HG02981 (cell line): ENCODE results near the gene IRGQ.
"Not testable (repeated sequence)": the region's sequence is repeated elsewhere in the genome, so short reads cannot be mapped to it uniquely, and the experiment has no call there.

Experiments
- ATAC-seq: cut with Tn5 transposase; IDR thresholded peaks from one replicate; pipeline ENCODE4 v1.9.1; 2021; ENCODE audit warnings: mild to moderate bottlenecking, moderate library complexity; ENCODE audit not compliant: unreplicated experiment

The IRGQ gene

DNA sequence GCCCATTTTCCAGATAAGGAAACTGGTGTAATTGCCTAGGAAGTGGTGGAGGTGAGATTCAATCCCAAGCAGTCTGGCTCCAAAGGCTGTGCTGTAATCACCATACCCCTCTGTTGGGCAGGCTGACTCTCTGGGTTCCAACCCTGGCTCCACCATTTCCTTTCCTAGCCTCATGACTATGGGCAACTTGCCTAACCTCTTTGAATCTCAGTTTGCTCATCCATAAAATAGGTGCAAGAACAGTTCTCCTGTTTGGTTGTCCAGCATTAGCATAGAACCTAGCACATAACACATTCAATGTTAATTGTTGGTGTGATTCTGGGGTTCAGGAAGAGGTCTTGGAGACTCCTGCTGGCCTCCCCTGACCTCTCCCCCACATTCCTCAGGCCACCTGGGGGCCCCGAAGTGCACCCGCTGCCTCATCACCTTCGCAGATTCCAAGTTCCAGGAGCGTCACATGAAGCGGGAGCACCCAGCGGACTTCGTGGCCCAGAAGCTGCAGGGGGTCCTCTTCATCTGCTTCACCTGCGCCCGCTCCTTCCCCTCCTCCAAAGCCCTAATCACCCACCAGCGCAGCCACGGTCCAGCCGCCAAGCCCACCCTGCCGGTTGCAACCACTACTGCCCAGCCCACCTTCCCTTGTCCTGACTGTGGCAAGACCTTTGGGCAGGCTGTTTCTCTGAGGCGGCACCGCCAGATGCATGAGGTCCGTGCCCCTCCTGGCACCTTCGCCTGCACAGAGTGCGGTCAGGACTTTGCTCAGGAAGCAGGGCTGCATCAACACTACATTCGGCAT lies 2.7 kb upstream of the IRGQ start:
- ATAC-seq, result no peak

DNA sequence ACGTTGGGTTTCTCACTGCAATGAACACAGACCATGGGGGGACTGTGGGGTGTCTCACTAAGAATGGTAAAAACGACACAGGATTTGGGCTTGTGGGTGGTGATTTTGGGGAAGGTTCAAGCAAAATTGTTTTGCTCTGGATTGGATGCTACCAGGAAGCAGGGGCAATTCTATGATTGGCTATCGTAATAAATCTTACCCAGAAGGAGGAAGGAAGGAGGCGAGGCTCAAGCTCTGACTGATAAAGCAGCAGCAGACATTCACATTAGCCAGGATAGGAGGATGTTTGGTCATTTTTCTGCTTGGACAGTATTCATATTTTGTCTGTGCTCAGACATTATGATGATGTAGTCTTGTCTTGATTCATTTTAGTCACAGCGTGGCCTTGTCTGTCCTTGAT lies 1.9 kb upstream of the IRGQ start:
- ATAC-seq, result no peak

DNA sequence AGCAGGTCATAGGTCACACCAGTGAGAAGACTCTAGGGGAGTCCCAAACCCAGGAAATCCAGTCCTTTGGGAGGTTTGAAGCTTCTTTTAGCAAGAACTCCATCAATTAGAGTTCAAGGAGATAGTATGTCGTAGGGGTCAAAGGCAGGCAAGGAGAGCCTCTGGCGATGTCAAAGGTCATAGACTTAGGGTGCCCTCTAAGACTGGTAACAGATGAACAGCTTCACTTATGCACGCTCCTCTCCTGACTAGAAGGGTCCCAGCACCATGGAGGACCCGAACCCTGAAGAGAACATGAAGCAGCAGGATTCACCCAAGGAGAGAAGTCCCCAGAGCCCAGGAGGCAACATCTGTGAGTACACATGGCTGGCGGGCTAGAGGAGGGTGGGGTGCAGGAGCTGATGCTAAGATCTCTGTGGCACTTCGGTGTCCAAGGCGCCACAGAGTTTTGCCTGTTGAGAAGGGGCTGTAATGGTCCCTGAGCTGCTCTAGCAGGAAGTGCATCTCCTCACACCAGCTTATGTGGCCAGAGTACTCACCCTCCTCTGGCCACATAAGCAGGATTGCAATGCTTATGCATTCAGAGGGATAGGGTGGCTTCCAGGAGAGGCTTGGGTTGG lies 1.0 kb upstream of the IRGQ start:
- no peak for ATAC-seq

DNA sequence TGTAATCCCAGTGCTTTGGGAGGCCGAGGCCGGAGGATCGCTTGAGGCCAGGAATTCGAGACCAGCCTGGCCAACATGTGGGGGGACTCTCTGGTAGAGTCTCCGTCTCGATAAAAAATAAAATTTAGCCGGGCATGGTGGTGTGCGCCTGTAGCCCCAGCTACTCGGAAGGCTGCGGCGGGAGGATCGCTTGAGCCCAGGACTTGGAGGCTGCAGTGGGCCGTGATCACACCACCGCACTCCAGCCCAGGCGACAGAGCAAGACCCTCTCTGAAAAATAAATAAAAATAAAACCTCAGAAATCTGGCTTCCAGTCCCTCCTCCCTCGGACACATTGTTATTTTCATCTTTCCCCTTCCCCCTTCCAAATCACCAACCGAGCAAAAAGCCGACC lies 332 bp downstream of the IRGQ start:
- peak; percentile 0 for ATAC-seq

DNA sequence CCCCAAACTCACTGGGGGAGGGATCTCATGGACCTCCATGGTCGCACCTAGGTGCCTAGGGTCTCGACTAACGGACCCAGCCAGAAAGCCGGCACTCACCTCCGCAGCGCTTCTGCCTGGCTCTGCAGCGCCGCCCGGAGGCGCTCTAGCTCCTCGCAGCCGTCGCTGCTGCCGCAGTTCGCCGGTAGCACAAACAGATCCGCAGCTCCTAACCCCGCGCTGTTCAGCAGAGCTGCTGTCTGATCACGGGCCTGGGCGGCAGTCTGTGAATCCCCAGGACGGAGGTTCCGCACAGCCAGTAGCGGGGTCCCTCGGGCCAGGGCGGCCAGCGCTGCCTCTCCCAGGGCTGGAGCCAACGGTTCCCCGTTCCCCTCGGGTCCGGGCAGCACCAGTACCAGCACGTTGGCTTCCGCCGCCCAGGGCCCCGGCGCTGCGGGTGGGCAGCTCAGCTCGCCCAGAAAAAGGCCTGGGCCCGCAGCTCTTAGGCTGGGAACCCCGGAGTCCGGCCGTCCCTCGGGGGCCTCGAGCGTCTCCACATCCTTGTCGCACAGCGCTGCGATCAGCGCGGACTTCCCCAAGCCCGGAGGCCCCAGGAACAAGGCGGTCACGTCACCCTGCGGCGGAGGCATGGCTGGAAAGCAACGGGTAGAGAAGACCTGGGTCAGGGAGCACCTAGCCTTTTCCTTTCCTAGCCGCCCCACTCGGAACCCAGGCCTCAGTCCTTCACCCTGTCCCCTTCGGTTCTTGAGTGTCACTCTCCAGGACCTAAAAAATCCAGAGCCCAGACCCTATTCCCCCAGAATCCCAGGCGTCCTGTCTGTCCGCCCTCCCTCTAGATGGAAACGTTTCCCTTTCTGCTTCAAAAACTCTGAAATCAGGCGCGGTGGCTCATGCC lies 977 bp downstream of the IRGQ start:
- no peak for ATAC-seq

DNA sequence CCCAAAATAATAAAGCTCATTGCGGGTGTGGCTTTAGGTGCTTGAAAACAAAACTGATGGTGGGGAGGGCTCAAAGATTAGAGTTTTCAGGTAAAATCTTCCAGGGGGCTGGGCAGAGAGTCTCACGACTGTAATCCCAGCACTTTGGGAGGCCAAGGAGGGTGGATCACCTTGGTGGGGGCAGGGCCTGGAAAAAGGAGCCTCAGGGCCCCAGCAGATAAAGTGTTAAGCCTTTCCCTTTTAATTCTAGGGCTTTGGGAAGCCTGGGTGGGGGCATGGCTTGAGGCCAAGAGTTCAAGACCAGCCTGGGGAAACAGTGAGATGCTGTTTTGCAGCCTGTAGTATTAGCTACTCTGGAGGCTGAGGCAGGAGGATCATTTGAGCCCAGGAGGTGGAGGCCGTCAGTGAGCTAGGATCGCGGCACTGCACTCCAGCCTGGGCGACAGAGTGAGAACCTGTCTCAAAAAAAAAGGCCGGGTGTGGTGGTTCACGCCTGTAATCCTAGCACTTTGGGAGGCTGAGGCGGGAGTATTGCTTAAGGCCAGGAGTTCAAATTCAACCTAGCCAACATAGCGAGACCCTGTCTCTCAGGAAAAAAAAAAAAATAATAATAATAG lies 1.7 kb downstream of the IRGQ start:
- ATAC-seq, result no peak

DNA sequence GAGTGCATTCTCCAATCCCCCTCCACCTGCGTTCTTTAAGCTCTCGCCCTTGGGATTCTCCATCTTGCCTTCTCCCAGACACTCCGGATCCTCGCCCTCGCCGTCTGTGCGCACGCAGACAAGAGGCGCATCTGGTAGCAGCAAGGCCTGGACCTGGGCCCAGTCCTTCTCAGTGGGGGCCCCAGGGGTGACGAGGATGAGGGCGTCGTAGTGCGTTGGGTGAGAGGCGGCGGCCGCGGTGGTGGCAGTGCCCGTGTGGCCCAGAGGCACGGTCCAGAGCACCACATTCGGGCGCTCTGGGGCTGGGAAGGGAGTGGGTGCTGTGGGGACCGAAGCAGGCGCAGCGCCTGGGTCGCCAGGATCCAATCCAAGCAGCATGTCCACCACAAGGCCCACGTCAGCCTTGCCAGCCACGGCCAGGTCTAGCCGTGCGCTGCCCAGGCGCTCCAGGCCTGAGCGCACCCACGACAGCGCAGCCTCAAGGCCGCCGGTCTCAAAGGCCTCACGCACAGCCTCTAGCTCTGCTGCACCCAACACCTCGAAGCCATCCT lies 3.1 kb downstream of the IRGQ start:
- no peak for ATAC-seq

DNA sequence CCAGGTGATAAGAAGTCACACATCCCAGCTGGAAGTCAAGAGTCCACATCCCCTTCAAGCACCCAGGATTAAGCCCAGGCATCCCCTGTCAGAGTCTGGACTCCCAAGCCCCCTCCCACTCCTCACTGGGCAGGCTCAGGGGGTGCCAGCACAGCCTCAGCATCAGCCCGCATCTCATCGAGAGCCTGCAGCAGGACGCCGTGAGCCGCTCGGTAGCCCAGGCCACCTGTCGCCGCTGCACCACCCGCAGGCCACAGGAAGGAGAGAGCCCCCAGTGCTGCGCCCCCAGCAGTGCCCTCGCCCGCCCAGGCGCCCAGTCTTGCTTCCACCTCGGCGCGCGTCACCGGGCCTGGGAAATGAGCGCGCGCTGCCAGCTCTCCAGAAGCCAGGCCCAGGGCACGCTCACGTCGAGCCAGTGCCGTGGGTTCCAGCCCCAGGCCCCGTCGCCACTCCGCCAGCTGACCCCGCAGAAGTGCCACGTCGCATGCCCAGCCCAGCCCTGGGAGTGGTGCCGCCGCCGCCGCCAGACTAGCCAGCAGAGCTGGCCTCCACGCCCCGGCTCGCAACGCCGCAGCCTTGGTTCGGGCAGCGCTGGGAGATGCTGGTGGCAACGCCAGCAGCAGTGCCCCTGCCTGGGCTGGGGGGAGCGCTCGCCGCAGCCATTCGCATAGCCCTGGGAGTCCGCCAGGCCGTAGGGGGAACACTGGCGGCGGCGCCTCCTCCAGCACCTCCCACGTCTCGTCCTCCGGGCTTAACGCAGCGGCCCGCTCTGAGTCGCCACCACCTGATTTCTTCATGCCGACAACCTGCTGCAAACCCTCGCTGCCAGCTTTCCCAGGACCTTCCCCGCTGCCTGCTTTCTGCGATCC lies 3.8 kb downstream of the IRGQ start:
- ATAC-seq, result no peak

DNA sequence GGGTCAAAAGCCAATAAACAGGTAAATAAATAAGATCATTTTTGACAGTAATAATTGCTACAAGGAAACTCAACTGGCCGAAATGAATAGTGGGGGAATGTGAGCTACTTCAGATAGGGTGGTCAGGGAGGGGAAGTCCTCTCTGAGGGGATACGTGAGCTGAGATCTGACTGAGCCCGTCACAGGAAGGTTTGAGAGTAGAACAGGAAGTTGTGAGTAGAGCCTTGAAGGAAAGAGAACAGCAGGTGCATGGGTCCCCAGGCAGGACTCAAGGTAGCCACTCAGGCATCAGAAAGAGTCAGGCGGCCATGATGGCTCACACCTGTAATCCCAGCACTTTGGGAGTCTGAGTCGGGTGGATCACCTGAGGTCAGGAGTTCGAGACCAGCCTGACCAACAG lies 6.3 kb downstream of the IRGQ start:
- no peak for ATAC-seq

DNA sequence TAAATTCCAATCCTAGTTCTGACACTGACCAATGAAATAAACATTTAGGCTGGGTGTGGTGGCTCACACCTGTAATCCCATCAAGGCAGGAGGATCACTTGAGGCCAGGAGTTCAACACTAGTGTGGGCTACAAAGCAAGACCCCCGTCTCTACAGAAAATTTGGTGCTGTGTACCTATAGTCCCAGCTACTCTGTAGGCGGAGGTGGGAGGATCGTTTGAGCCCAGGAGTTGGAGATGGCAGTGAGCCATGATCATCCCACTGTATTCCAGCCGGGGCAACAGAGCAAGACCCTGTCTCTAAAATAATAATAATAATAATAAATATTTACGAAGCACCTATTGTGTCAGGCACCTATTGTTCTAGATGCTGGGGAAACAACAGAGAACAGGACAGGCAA lies 6.7 kb downstream of the IRGQ start:
- ATAC-seq, result no peak

DNA sequence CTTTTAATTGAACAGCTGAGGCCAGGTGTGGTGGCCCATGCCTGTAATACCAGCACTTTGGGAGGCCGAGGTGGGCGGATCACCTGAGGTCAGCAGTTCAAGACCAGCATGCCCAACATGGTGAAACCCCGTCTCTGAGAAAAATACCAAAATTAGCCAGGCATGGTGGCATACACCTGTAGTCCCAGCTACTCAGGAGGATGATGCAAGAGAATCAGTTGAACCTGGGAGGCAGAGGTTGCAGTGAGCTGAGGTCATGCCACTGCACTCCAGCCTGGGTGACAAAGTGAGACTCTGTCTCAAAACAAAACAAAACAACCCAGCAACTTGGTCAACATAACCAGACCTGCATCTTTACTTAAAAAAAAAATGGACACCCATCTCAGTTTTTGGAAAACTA lies 8.9 kb downstream of the IRGQ start:
- ATAC-seq, result not testable (repeated sequence)

DNA sequence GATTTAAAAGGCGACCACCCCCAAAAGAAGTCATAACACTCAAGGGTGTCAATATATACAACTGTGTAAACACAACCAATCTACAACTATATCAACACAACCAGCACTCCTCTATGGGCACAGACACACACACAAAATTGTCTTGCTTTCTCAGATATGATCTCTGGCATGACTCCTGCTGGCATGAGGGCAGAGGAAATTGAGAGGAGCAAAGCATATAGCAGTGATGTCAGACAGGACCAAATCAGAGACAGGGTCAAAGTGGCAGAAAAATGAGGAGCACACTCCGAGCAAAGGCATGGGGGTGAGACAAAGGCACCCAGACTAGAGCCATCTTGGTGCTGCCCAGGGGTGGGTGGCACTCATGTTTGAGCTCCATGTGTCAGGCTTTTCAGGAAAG lies 9.6 kb downstream of the IRGQ start:
- no peak for ATAC-seq

DNA sequence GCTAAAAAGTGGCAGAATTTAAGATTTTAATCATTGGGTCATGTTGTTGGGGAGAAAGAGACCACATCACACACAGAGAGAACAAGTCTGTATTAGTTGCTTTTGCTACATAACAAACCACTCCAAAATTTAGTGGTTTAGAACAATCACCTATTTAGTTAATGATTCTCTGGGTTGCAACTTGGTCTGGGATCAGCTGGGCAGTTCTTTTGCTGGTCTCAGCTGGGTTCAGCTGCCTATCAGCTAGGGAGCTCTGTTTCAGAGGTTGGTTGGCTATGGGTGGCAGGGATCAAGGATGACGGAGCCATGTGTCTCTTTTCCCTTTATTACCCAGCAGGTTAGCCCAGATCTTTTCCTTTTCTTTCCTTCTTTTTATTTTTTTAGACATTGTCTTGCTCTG lies 11.4 kb downstream of the IRGQ start:
- no peak for ATAC-seq

DNA sequence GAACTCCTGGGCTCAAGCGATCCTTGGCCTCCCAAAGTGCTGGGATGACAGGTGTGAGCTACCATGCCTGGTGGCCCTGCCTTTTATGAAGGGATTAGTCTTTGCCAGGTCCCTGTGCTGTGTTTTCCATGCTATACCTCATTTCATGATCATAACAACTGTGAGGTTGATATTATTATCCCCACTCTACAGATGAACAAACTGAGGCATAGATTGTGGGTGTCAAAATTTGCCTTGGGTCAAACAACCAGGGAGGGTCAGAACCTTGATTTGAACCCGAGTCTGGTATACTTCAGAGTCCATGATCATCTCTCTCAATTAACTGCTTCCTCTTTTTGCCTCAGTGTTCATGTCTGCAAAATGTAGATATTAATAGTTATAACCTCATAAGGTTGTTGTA lies 13.4 kb downstream of the IRGQ start:
- ATAC-seq, result no peak

DNA sequence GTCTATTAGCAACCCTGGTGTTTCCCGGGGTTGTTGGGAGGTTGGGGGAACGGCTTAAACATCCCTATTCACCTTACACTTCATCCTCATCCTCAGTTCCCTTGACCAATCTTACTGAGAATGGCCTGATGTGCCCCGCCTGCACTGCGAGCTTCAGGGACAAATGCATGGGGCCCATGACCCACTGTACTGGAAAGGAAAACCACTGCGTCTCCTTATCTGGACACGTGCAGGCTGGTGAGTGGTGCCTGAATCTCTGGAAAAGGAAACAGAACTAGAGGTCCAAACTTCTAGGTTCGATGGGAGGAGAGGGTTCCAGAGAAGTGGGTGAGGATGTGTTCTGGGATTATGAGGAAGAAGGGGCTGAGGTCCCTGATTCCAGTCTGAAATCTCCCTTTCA lies 14.5 kb downstream of the IRGQ start:
- ATAC-seq, result no peak

DNA sequence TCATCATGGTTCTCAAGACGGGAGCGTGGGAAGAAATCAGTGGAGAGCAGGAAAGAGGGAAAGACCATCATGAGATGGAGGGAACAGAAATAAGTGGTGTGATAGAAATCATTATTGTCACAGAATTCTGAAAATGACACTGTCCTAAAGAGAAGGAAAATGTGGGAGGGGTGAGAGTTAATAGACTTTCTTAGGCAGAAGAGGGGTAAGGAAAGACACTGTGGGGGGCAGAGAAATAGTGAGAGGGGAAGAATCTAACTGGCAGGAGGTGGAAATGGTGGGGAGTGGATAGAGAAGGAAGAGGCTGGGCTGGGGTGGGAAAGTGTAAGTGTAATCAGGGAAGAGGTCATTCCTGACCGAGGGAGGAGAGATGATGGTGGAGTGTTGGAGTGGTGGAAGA lies 17.1 kb downstream of the IRGQ start:
- no peak for ATAC-seq

DNA sequence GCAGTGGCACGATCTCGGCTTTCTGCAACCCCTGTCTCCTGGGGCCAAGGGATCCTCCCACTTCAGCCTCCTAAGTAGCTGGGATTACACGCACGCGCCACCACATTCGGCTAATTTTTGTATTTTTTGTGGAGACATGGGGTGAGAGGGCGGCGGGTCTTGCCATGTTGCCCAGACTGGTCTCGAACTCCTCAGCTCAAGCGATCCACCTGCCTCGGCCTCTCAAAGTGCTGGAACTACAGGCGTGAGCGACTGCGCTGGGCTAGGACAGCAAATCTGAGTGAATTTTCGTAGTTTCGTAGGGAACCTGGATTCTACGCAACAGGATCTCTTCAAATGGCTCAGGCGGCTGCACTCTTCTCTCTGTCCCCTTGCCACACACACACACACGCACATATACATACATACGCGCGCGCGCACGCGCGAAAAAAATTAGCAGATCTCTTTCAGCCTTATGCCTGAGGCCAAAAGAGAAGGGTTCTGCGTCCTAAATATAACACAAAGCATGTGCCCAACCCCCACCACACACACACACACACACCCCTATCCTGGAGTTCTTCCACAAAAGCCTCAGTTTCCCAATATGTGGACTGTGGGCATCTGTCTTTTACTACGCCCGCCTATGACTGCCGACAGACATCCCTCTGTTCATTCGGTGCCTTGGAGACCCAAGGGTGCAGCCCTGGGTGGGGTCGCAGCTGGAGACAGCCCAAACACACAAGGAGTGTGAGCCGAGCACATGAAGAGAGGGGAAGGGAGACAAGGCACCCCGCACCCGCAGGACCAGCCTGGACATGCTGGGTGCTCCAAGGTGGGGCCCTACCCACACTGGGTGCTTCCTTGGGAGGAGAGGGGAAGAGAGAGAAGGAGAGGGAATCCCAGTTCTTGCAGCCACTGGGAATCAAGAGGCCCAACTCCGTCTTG lies 19.7 kb downstream of the IRGQ start:
- ATAC-seq, result peak; percentile 4

DNA sequence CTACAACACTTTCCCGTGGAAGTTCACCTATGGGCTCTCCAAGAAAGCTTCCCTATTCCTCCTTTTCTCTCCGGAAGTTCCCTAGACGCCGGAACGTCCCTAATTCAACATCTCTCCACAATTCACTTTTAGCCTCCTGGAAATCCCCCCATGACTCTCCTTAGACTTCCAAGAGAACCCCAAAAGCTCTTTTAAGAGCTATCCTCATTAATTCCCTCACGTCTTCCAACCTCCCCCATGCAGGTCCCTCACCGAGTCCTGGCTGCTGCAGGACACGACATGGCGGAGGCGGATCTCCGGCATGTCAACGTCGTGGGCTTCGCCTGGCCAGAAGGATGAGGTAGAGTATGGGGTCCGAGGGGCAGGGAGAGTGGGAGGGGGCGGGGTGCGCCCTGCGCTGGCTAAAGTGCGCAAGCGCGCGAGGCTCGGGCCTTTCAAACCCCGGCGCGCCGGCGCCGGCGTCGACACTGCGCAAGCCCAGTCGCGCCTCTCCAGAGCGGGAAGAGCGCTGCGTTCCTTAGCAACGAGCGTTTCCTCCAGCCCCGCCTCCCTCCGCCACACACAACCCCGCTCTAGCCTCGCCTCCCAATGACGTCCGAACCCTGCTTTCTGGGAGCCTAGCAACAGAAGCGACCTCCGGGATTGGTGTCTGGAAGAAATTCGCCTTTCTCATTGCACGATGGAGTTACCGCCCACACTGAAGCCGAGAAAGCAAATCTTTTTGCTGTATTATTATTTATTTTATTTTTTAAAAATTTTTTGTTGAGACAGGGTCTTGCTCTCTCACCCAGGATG lies 20.6 kb downstream of the IRGQ start, which contains the start of the genes PINLYP and XRCC1:
Gene PINLYP, plus strand, starts transcription at position 646 of the 795 bp plus-strand sequence. CDS start 1,391 bp downstream, outside the sequence.
Gene XRCC1, minus strand, starts transcription at position 372 of the 795 bp plus-strand sequence. Its CDS starts 69 bp downstream, at position 303.
- ATAC-seq, result peak; percentile 97
